ENCODE data around the gene DAO.
A peak's percentile ranks its signal among the peaks of the same experiment; 100 is the strongest.

The DAO gene

DNA sequence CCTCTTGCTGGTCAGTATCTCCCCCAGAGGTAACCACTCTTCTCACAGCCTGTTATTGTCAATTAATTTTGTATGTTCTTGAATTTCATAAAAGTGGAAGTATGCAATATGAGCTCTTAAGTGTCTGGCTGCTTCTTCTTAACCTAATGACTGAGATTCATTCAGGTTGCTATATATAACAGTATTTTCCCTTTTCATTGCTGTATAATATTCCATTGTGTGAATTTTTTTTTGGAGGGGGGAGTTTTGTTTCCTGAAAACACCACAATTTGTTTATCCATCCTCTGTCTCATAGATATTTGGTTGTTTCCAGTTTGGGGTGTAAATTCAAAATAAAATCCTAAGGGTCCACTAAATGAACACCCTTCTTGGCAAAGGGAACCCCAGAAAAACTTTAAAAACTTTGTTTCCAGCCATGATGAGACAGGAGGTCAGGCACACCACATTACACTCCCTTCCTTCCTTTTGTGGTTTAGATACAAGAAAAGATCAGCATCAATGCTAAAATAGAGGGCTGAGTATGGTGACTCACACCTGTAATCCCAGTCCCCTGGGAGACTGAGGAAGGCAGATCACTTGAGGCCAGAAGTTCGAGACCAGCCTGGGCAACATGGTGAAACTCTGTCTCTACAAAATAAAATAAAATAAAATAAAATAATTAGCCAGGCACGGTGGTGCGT is 4.1 kb upstream of the DAO start:
- no peak for DNase-seq (ENCODE audit: low spot score)

DNA sequence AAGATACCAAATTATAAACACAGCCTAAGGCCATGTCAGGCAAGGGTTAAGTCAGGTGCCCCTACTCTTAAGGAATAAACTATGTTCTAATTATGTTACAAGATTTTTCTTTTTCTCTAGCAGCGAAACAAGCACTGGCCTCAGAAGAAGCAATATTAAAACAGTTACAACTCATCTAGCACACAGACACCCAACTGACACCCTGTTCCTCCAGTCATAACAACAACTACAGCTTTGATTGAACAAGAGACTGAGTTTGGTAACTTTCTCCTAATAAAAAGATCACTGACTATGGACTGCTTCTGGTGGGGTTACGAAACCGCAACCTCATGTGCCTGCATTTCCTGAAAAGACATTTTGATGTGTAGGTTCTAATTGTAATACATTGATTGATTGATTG is 3.3 kb upstream of the DAO start:
- DNase-seq (ENCODE audit: low spot score): no peak

- DNase-seq (ENCODE audit: low spot score): no peak
Measured at GRCh38 chr12:108881953-108882352, 2.1 kb downstream of the DAO start.

DNA sequence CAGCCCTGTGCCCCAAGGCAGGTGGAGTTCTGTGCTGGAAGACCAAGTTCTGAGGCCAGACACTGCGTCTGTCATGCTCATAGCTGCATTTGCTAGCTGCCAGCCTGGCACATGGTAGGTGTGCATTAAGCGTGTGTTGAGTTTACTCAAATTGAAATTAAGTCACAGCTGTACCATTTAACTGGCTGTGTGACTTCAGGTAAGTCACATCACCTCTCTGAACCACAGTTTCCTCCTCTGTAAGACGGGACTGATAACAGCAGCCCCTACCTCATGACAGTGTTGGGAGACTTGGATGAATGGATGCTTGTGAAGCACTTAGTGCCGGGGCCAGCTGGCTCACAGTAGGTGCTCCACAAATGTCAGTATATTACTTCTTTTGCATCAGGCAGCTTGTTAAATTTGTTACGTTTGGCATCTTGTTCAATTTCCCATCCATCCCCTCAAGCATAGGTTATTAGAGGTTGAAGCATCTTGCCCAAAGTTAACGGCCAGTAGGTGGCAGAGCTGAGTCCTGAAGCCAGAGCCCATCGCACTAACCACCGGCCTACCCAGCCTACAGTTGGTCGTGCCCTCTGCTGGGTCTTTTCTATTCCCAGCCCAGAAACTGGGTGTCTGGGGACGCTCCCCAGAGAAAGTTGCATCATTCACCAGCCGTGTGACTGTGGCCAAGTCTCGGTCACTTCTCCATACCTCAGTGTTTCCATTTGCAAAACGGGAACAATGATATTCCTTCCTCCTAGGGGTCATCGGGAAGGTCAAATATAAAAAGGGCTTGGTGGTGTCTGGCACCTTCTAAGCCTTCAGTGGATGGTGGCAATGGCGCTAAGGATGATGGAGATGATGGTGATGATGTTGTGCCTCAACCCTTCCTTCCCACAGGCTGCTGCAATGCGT is 4.5 kb downstream of the DAO start:
- peak; percentile 57 for DNase-seq (ENCODE audit: low spot score)

- no peak for DNase-seq (ENCODE audit: low spot score)
Measured at GRCh38 chr12:108886873-108887629, 7.2 kb downstream of the DAO start.

GRCh38 chr12:108888031-108888430 is 8.1 kb downstream of the DAO start:
- no peak for DNase-seq (ENCODE audit: low spot score)

GRCh38 chr12:108890208-108890607 is 10.3 kb downstream of the DAO start:
- no peak for DNase-seq (ENCODE audit: low spot score)

DNA sequence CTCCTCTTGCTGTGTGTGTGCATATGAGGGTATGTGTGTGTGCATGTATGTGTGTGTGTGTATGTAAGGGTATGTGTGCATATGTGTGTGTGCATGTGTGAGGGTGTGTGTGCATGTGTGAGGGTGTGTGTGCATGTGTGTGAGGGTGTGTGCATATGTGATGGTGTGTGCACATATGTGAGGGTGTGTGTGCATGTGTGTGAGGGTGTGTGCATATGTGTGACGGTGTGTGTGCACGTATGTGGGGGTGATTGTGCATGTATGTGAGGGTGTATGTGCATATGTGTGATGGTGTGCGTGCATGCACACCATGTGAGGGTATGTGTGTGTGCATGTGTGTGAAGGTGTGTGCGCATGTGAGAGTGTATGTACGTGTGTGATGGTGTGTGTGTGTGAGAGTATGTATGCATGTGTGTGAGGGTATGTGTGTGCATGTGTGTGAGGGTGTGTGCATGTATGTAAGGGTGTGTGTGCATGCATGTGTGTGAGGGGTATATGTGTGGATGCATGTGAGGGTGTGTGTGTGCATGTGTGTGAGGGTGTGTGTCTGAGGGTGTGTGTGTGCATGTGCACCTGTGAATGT is 15.4 kb downstream of the DAO start:
- DNase-seq (ENCODE audit: low spot score): no peak

- no peak for DNase-seq (ENCODE audit: low spot score)
Measured at GRCh38 chr12:108896336-108896735, 16.4 kb downstream of the DAO start.

DNA sequence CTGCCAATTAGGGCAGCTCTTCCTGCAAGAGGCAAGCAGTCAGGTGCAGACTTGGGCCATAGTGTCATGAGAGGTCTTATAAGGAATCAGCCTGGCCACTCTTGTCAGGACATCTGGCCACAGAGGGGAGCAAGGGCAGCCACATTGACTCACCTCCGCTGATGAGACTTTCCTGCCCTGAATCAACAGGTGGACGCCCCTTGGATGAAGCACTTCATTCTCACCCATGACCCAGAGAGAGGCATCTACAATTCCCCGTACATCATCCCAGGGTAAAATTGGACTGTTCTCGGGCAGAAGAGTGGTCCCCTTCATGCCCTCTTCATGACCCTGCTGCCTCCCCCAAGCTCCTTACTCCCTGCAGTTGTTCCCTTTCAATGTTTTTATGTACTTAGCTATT is 16.9 kb downstream of the DAO start:
- DNase-seq (ENCODE audit: low spot score): no peak

DNA sequence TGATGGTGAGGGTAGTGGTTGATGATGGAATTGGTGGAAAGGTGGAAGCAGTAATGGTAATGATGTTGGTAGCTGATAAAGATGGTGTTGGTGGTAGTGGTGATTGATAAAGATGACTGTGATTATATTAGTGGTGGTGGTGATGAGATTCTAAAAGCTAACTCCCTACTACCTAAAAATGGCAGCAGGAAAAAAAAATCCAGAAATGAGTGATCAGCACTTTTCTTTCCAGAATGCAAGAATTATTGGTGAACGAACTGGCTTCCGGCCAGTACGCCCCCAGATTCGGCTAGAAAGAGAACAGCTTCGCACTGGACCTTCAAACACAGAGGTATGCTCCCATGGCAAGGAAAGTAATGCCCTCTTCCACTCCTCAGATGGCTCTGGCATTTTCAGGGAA is 19.3 kb downstream of the DAO start:
- DNase-seq (ENCODE audit: low spot score): no peak

DNA sequence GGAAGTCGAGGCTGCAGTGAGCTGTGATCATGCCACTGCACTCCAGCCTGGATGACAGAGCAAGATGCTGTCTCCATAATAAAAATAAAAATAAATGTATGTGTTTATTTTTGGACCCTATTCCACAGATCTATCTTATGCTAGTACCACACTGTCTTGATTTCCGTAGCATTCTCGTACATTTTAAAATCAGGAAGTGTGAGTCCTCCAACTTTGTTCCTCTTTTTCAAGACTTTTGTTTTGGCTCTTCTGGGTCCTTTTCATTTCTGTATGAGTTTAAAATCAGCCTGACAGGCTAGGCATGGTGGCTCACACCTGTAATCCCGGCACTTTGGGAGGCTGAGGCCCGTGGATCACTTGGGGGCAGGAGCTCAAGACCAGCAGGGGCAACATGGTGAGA is 25.8 kb downstream of the DAO start:
- no peak for DNase-seq (ENCODE audit: low spot score)

DNA sequence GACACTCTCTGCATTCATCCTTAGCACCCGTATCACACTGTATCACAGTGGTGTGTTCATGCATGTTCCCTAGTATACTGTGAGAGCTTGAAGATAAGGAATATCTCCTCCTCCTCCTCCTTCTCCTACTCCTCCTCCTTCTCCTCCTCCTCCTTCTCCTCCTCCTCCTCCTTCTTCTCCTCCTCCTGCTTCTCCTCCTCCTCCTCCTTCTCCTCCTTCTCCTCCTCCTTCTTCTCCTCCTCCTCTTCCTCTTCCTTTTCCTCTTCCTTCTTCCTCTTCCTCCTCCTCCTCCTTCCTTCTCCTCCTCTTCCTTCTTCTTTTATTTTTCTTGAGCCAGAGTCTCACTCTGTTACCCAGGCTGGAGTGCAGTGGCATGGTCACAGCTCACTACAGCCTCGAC is 27.1 kb downstream of the DAO start:
- no peak for DNase-seq (ENCODE audit: low spot score)

GRCh38 chr12:108907839-108908351 is 28.0 kb downstream of the DAO start:
- no peak for DNase-seq (ENCODE audit: low spot score)

- DNase-seq (ENCODE audit: low spot score): no peak
Measured at GRCh38 chr12:108910336-108910735, 30.4 kb downstream of the DAO start.

DNA sequence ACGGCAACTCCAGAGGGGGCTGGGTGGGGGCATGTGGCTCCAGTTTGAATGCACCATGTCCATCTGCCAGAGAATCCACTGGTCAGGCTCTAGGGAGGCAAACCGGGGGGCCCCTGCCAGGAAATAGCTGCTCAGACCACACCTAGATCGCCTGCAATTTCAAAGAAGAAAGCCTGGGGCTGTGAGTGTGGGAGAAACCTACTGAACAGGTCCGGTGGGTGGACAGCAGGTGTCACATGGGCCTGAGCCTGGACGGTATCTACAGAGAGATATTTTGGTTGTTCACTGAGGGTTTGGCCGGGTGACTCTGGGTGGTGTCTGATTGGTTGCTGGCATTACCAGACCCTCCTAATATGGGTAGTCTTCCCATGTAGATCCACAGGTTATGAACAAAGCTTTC is 32.0 kb downstream of the DAO start:
- DNase-seq (ENCODE audit: low spot score): no peak

DNA sequence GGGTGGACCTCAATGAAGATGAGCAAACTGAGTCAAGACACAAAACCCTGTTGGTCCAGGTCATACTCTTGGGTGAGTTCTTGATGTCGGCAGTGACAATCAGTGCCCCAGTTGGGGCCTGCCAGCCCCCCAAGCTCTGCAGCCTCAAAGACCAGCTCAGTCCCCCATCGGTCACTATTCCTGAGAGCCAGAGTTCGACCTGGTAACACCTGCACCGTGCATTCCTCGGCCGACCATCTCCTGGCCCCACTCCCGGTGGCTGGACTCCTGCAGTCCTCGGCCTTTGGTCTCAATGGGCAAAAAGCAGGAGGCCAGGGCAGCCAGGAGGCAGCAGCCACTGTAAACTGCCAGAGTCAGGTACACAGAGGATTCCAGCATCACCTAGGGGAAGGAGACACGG is 32.5 kb downstream of the DAO start:
- no peak for DNase-seq (ENCODE audit: low spot score)

DNA sequence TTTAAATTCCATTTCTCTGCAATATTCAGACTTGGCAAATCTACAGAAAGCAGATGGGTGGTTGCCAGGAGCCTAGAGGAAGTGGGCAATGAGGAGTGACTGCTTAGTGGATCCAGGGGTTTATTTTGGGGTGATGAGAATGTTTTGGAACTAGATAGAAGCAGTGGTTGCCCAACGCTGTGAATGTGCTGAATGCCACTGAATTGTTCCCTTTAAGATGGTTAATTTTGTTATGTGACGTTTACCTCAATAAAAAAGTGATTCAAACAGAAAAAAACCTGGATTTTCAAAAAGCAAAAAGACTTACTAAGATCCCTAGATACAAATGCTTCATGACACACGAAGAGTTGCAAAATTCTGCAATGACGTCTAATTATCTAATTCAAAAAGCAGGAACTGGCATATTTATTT is 34.2 kb downstream of the DAO start:
- DNase-seq (ENCODE audit: low spot score): no peak

DNA sequence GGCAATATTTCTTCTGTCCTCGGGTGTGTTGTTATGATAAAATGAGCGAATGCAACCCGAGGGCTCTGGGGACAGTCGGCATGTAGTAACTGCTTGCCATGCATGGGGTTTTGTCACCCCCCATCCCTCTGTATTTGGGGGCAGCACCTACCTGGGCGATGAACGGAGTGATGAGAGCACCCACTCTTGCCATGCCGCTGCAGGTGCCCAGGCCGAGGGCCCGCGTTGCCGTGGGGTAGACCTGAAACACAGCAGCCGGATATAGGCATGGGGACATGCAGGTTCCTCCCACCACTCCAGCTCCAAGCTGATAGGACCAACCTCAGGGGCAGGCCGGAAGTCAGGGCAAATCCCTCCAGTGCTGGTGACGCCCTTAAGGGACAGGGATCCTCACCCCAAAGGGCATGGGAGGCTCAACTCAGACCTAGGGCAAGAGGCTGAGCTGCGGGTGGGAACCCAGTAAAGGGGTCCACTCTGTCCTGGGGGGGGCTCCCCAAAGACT is 35.8 kb downstream of the DAO start:
- DNase-seq (ENCODE audit: low spot score): no peak

DNA sequence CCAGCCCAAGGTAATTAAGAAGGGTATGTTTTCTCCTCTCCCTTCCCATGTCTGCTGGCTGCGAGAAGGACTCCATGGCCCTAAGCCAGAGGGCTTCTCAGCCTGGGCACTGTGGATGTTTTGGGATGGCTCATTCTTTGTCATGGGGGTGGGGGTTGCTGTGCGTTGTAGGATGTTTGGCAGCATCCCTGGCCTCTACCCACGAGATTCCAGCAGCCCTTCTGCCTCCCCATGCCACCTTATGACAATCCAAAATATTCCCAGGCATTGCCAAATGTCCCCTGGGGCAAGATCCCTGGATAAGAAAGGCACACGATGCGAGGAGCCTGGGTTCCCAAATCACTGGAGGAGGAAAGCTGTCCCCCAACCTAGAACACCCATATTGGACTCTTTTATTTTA is 36.4 kb downstream of the DAO start:
- DNase-seq (ENCODE audit: low spot score): no peak

GRCh38 chr12:108918206-108918605 is 38.3 kb downstream of the DAO start:
- no peak for DNase-seq (ENCODE audit: low spot score)
